Omental fat pad (tissue), 4 donors: ENCODE measurements around the gene PTPN12. TPM values are rescaled to one million over a fixed set of nuclear protein-coding genes. Genes with fewer than 3 reads are reported as not detected.
"Not testable (repeated sequence)": the region's sequence is repeated elsewhere in the genome, so short reads cannot be mapped to it uniquely, and the experiment has no call there.

ENCODE experiments used
- ATAC-seq: fragments of 150-250 bp; one replicate; pipeline ENCODE4 v1.9.1; 2016; ENCODE audit warnings: mild to moderate bottlenecking, moderate library complexity; ENCODE audit not compliant: low FRiP score
- DNase-seq: peaks from one replicate; pipeline ENCODE4 v3.0.0-alpha.2; 2019; ENCODE audit warnings: low spot score
- total RNA-seq, 4 donors: library from RNA; depleted of rRNA; stranded (reverse); fragments of >200 nt; gene quantifications; one replicate each; pipeline ENCODE4 v1.1.0, GENCODE V29; 2016
- TF ChIP-seq, protein P1 (sequence below), 3 donors: fragments of 450-650 bp; IDR thresholded peaks; one replicate each; pipeline ENCODE4 v1.5.1; 2016 to 2017; ENCODE audit warnings: antibody characterized with exemption in 3 of 3, mild to moderate bottlenecking in 3 of 3, moderate library complexity in 2 of 3

Gene PTPN12
- total RNA-seq, 4 donors from 2014 or later: 109 to 219 (median 138) TPM

DNA sequence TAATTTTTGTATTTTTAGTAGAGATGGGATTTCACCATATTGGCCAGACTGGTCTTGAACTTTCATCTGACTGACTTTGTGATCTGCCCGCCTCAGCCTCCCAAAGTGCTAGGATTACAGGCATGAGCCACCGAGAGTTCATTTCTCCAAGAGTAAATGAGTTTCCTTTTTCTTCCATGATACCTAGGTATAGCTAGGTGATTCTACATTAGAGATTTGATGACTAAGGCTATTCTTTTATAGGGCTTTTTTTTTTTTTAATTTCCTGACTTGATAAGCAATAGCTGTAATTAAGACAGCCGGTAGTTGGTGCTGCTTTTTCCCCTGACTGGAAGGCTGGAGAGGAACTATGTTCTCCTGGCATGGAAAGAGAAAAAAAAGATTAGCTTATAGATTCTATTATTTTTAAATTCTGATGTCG is 3.3 kb downstream of the PTPN12 start:
- TF ChIP-seq, protein P1, sequence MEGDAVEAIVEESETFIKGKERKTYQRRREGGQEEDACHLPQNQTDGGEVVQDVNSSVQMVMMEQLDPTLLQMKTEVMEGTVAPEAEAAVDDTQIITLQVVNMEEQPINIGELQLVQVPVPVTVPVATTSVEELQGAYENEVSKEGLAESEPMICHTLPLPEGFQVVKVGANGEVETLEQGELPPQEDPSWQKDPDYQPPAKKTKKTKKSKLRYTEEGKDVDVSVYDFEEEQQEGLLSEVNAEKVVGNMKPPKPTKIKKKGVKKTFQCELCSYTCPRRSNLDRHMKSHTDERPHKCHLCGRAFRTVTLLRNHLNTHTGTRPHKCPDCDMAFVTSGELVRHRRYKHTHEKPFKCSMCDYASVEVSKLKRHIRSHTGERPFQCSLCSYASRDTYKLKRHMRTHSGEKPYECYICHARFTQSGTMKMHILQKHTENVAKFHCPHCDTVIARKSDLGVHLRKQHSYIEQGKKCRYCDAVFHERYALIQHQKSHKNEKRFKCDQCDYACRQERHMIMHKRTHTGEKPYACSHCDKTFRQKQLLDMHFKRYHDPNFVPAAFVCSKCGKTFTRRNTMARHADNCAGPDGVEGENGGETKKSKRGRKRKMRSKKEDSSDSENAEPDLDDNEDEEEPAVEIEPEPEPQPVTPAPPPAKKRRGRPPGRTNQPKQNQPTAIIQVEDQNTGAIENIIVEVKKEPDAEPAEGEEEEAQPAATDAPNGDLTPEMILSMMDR (IDR thresholded peaks at IDR 0.05): no peak
- DNase-seq (no peak), ATAC-seq (no peak)

- not testable (repeated sequence) for ATAC-seq, DNase-seq
Observed at GRCh38 chr7:77540993-77541392, 3.9 kb downstream of the PTPN12 start.

GRCh38 chr7:77542409-77542808 is 5.3 kb downstream of the PTPN12 start:
- TF ChIP-seq, protein P1 (IDR thresholded peaks at IDR 0.05): no peak
- ATAC-seq: no peak
- DNase-seq: no peak

GRCh38 chr7:77542895-77543294 is 5.8 kb downstream of the PTPN12 start:
- TF ChIP-seq, protein P1 (IDR thresholded peaks at IDR 0.05): no peak
- ATAC-seq: no peak
- DNase-seq: no peak

- ATAC-seq (no peak), DNase-seq (no peak)
- TF ChIP-seq, protein P1 (IDR thresholded peaks at IDR 0.05): no peak
Observed at GRCh38 chr7:77543910-77544309, 6.8 kb downstream of the PTPN12 start.

GRCh38 chr7:77544518-77544917 is 7.4 kb downstream of the PTPN12 start:
- DNase-seq (no peak), ATAC-seq (no peak)
- TF ChIP-seq, protein P1 (IDR thresholded peaks at IDR 0.05): no peak

GRCh38 chr7:77548206-77548605 is 11.1 kb downstream of the PTPN12 start:
- ATAC-seq (no peak), DNase-seq (no peak)
- TF ChIP-seq, protein P1 (IDR thresholded peaks at IDR 0.05): no peak
